H1 (cell line): Measurements from ENCODE around the gene BBS9. TPM values are rescaled to one million over a fixed set of nuclear protein-coding genes. Genes with fewer than 3 reads are reported as not detected.

Experiments used
- BRCA1 ChIP-seq: IDR thresholded peaks from 2 replicates; pipeline ENCODE4 v1.6.1; 2012; ENCODE audit warnings: low read depth, low read length, improper control_type of control experiment
- JUN ChIP-seq: IDR thresholded peaks from 2 replicates; pipeline ENCODE4 v1.6.1; 2011; ENCODE audit warnings: low read depth, mild to moderate bottlenecking, improper control_type of control experiment, low read length
- MAFK ChIP-seq: IDR thresholded peaks from 2 replicates; pipeline ENCODE4 v1.6.1; 2012; ENCODE audit warnings: low read depth, mild to moderate bottlenecking, improper control_type of control experiment, low read length
- RNF2 ChIP-seq: fragments of 200-900, 300-1000 bp; sonication (generic); IDR thresholded peaks from 2 replicates; pipeline ENCODE4 v1.7.1; 2016; ENCODE audit warnings: borderline replicate concordance, low read depth, mild to moderate bottlenecking, antibody characterized with exemption, low read length; ENCODE audit not compliant: poor library complexity, severe bottlenecking; ENCODE audit errors: missing control alignments
- SP2 ChIP-seq: IDR thresholded peaks from 2 replicates; pipeline ENCODE4 v1.6.1; 2012; ENCODE audit warnings: mild to moderate bottlenecking, low read length, inconsistent platforms
- SP4 ChIP-seq: IDR thresholded peaks from 2 replicates; pipeline ENCODE4 v1.6.1; 2012; ENCODE audit warnings: low read length, inconsistent platforms
- polyA plus RNA-seq, 7 experiments: library from polyadenylated mRNA; depleted of rRNA in 3 of 7; stranded (reverse) in 5 of 7; unstranded in 2 of 7; fragments of >200 nt in 5 of 7; fragments of 200-250 nt in 2 of 7; gene quantifications; 1 replicate in 5 of 7; 2 replicates in 1 of 7; 4 replicates in 1 of 7; pipeline versions ENCODE4 v1.2.1 to v1.2.3, GENCODE V29; 2011 to 2013; ENCODE audit warnings: missing spikeins in 2 of 7, mixed read lengths in 2 of 7
- total RNA-seq: library from RNA; stranded (reverse); fragmentation: NEBNext Ultra II Directional; extraction: Animal tissue kit (Norgen Biotek cat#: 25700); gene quantifications from 2 replicates; pipeline ENCODE4 v1.2.1, GENCODE V29; 2021
- TF ChIP-seq, protein P1 (sequence below): fragments of 300-600 bp; sonication (generic); IDR thresholded peaks from 2 replicates; pipeline ENCODE4 v1.7.1; 2012; ENCODE audit warnings: low read length, moderate library complexity, mild to moderate bottlenecking, inconsistent platforms; ENCODE audit not compliant: insufficient replicate concordance

The BBS9 gene
- total and polyA plus RNA-seq, 2 of the 8 experiments (the other 6 are each of a cell fraction or from before 2014, with no cell fraction given): 22.3 to 37.0 TPM

DNA sequence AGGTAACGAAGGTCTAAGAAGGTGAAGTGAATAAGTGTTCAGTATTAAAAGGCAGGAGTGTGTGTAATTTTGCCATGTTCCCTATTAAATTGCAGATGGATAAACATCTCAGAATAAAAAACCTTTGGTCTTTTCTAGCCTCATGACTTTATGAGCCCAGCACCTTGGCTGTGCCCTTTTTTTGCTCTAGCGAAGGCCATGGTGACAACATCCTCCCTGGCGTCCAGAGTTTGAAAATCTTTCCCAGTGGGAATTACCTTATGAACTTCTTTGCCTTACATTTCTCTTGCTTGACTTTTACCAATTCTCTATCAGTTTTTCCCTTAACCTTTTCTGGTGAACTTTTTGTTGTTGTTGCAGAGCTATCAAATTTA, 407.7 kb downstream of the BBS9 start (continued):
- TF ChIP-seq, protein P1, sequence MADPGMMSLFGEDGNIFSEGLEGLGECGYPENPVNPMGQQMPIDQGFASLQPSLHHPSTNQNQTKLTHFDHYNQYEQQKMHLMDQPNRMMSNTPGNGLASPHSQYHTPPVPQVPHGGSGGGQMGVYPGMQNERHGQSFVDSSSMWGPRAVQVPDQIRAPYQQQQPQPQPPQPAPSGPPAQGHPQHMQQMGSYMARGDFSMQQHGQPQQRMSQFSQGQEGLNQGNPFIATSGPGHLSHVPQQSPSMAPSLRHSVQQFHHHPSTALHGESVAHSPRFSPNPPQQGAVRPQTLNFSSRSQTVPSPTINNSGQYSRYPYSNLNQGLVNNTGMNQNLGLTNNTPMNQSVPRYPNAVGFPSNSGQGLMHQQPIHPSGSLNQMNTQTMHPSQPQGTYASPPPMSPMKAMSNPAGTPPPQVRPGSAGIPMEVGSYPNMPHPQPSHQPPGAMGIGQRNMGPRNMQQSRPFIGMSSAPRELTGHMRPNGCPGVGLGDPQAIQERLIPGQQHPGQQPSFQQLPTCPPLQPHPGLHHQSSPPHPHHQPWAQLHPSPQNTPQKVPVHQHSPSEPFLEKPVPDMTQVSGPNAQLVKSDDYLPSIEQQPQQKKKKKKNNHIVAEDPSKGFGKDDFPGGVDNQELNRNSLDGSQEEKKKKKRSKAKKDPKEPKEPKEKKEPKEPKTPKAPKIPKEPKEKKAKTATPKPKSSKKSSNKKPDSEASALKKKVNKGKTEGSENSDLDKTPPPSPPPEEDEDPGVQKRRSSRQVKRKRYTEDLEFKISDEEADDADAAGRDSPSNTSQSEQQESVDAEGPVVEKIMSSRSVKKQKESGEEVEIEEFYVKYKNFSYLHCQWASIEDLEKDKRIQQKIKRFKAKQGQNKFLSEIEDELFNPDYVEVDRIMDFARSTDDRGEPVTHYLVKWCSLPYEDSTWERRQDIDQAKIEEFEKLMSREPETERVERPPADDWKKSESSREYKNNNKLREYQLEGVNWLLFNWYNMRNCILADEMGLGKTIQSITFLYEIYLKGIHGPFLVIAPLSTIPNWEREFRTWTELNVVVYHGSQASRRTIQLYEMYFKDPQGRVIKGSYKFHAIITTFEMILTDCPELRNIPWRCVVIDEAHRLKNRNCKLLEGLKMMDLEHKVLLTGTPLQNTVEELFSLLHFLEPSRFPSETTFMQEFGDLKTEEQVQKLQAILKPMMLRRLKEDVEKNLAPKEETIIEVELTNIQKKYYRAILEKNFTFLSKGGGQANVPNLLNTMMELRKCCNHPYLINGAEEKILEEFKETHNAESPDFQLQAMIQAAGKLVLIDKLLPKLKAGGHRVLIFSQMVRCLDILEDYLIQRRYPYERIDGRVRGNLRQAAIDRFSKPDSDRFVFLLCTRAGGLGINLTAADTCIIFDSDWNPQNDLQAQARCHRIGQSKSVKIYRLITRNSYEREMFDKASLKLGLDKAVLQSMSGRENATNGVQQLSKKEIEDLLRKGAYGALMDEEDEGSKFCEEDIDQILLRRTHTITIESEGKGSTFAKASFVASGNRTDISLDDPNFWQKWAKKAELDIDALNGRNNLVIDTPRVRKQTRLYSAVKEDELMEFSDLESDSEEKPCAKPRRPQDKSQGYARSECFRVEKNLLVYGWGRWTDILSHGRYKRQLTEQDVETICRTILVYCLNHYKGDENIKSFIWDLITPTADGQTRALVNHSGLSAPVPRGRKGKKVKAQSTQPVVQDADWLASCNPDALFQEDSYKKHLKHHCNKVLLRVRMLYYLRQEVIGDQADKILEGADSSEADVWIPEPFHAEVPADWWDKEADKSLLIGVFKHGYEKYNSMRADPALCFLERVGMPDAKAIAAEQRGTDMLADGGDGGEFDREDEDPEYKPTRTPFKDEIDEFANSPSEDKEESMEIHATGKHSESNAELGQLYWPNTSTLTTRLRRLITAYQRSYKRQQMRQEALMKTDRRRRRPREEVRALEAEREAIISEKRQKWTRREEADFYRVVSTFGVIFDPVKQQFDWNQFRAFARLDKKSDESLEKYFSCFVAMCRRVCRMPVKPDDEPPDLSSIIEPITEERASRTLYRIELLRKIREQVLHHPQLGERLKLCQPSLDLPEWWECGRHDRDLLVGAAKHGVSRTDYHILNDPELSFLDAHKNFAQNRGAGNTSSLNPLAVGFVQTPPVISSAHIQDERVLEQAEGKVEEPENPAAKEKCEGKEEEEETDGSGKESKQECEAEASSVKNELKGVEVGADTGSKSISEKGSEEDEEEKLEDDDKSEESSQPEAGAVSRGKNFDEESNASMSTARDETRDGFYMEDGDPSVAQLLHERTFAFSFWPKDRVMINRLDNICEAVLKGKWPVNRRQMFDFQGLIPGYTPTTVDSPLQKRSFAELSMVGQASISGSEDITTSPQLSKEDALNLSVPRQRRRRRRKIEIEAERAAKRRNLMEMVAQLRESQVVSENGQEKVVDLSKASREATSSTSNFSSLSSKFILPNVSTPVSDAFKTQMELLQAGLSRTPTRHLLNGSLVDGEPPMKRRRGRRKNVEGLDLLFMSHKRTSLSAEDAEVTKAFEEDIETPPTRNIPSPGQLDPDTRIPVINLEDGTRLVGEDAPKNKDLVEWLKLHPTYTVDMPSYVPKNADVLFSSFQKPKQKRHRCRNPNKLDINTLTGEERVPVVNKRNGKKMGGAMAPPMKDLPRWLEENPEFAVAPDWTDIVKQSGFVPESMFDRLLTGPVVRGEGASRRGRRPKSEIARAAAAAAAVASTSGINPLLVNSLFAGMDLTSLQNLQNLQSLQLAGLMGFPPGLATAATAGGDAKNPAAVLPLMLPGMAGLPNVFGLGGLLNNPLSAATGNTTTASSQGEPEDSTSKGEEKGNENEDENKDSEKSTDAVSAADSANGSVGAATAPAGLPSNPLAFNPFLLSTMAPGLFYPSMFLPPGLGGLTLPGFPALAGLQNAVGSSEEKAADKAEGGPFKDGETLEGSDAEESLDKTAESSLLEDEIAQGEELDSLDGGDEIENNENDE: no peak
- TF ChIP-seq JUN: no peak
- TF ChIP-seq SP4: no peak
- TF ChIP-seq MAFK: no peak
- TF ChIP-seq RNF2: no peak
- no peak for TF ChIP-seq BRCA1
- TF ChIP-seq SP2: no peak
